ENCODE results near the gene ZNF750.

DNA sequence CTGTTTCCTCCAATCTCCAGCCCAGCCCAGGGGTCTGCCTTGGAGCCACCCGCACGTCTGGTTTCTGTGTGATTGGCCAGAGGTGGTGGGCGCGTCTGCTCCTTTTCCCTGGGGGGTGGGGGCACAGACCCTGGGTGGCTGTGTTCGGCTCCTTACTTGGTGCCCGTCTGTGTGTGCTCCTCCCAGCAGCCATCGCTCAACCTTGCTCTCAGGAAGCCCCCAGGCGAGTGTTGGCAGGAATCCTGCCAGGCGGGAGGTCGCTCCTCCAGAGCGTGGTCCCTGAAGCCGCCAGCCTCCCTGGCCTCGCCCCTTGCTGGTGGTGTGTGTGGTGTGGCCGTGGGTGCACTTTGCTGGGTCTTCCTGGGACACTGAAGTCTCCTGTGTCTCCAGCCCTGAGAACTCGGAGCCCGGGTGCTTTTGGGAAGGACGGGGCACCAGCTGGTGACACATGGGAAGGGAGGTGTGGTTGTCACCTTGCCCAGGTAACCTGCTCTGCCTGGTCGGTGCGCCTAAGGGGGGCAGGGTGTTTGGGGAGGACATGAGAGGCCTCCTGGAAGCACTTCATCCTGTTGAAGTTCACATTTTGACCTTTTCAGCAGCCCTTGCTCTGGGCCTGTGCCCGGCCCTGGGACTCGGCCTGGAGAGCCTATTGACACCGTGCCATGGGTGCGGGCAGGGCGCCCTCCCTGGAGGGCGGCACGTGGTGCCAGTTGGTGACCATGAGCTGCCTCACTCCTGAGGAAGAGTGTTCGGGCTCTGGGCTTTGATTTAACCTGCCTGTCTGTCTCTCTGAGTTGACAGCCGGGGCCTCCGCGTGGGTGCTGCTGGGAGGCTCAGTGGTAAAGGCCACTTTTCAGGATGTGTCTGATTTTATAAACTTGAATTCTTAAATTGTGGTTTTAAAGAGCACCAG is 49.0 kb upstream of the ZNF750 start:
- no peak for TF ChIP-seq POLR2A (IDR thresholded peaks at IDR 0.05)
- TF ChIP-seq, protein P1, sequence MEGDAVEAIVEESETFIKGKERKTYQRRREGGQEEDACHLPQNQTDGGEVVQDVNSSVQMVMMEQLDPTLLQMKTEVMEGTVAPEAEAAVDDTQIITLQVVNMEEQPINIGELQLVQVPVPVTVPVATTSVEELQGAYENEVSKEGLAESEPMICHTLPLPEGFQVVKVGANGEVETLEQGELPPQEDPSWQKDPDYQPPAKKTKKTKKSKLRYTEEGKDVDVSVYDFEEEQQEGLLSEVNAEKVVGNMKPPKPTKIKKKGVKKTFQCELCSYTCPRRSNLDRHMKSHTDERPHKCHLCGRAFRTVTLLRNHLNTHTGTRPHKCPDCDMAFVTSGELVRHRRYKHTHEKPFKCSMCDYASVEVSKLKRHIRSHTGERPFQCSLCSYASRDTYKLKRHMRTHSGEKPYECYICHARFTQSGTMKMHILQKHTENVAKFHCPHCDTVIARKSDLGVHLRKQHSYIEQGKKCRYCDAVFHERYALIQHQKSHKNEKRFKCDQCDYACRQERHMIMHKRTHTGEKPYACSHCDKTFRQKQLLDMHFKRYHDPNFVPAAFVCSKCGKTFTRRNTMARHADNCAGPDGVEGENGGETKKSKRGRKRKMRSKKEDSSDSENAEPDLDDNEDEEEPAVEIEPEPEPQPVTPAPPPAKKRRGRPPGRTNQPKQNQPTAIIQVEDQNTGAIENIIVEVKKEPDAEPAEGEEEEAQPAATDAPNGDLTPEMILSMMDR (IDR thresholded peaks at IDR 0.05) = no peak
